Breast epithelium (tissue), 4 donors: ENCODE data around the gene PAPSS2. TPM values are rescaled to one million over a fixed set of nuclear protein-coding genes. Genes with fewer than 3 reads are reported as not detected.

ENCODE experiments used
- DNase-seq, 2 donors: peaks; one replicate each; pipeline ENCODE4 v3.0.0-alpha.2; 2019; ENCODE audit warnings: low spot score in 2 of 2
- H3K27ac ChIP-seq, 2 donors: fragments of 200-600 bp; sonication (generic) in 1 of 2; one replicate each; pipeline ENCODE4 v1.5.1; 2016 to 2019; ENCODE audit warnings: mild to moderate bottlenecking in 1 of 2
- H3K27me3 ChIP-seq, 2 donors: fragments of 200-600 bp; sonication (generic) in 1 of 2; one replicate each; pipeline versions ENCODE4 v1.5.1 to v1.6.0; 2017 to 2019; ENCODE audit warnings: control low read depth in 1 of 2, mild to moderate bottlenecking in 1 of 2
- H3K36me3 ChIP-seq: fragments of 200-600 bp; one replicate; pipeline ENCODE4 v1.5.1; 2019
- H3K4me1 ChIP-seq, 2 donors: fragments of 200-600 bp; sonication (generic); one replicate each; pipeline ENCODE4 v1.5.1; 2016 to 2019; ENCODE audit warnings: control low read depth in 1 of 2
- H3K4me3 ChIP-seq, 3 donors: fragments of 200-600 bp; sonication (generic); 1 replicate in 2 of 3; 2 replicates in 1 of 3; pipeline ENCODE4 v1.5.1; 2016 to 2019; ENCODE audit warnings: mild to moderate bottlenecking in 3 of 3, moderate library complexity in 2 of 3
- H3K9me3 ChIP-seq, 2 donors: fragments of 200-600 bp; sonication (generic) in 1 of 2; one replicate each; pipeline ENCODE4 v1.5.1; 2016 to 2019; ENCODE audit warnings: control low read depth in 1 of 2
- POLR2A ChIP-seq: fragments of 450-650 bp; IDR thresholded peaks from one replicate; pipeline ENCODE4 v1.6.1; 2016; ENCODE audit warnings: antibody characterized with exemption, mild to moderate bottlenecking, moderate library complexity
- POLR2AphosphoS5 ChIP-seq, 3 donors: sonication (generic); formaldehyde crosslinking; IDR thresholded peaks; one replicate each; pipeline ENCODE4 v1.6.1; 2017; ENCODE audit warnings: antibody characterized with exemption in 3 of 3
- intact Hi-C: fragments of 100-400 bp; cut with DNase I; formaldehyde crosslinking; loops from one replicate; pipeline ENCODE4 v1.15.1; 2023; ENCODE audit warnings: low total_unique reads
- total RNA-seq, 3 donors: library from RNA; depleted of rRNA; stranded (reverse); fragments of >200 nt; gene quantifications; one replicate each; pipeline ENCODE4 v1.1.0, GENCODE V29; 2016
- TF ChIP-seq, protein P1 (sequence below), 3 donors: fragments of 450-650 bp; IDR thresholded peaks; one replicate each; pipeline ENCODE4 v1.5.1; 2016 to 2017; ENCODE audit warnings: antibody characterized with exemption in 3 of 3, mild to moderate bottlenecking in 3 of 3, moderate library complexity in 3 of 3

PAPSS2 gene
- total RNA-seq, 3 donors from 2014 or later, result 21.1 to 33.8 (median 27.2) TPM

- TF ChIP-seq POLR2A (no peak), POLR2AphosphoS5 (IDR thresholded peaks at IDR 0.05) (no peak)
- TF ChIP-seq, protein P1, sequence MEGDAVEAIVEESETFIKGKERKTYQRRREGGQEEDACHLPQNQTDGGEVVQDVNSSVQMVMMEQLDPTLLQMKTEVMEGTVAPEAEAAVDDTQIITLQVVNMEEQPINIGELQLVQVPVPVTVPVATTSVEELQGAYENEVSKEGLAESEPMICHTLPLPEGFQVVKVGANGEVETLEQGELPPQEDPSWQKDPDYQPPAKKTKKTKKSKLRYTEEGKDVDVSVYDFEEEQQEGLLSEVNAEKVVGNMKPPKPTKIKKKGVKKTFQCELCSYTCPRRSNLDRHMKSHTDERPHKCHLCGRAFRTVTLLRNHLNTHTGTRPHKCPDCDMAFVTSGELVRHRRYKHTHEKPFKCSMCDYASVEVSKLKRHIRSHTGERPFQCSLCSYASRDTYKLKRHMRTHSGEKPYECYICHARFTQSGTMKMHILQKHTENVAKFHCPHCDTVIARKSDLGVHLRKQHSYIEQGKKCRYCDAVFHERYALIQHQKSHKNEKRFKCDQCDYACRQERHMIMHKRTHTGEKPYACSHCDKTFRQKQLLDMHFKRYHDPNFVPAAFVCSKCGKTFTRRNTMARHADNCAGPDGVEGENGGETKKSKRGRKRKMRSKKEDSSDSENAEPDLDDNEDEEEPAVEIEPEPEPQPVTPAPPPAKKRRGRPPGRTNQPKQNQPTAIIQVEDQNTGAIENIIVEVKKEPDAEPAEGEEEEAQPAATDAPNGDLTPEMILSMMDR (IDR thresholded peaks at IDR 0.05), result no peak
- intact Hi-C loops, result no loop called here
- H3K27ac ChIP-seq, result no peak overlapping the region
- no peaks in the 10 kb centered on the region for H3K27me3 ChIP-seq
- H3K4me3 ChIP-seq, result no peak overlapping the region
- H3K4me1 ChIP-seq, result no peaks in the 10 kb centered on the region
- DNase-seq, result no peak
- no peaks in the 10 kb centered on the region for H3K9me3 ChIP-seq
- H3K36me3 ChIP-seq, result no peaks in the 10 kb centered on the region
Observed at GRCh38 chr10:87623191-87623590, 36.5 kb upstream of the PAPSS2 start.

- no peak for DNase-seq
- Histone ChIP-seq H3K9me3 (no peaks in the 10 kb centered on the region), H3K27me3 (no peaks in the 10 kb centered on the region), H3K4me3 (no peak overlapping the region), H3K36me3 (no peaks in the 10 kb centered on the region), H3K4me1 (no peaks in the 10 kb centered on the region), H3K27ac (no peak overlapping the region)
- TF ChIP-seq POLR2AphosphoS5 (IDR thresholded peaks at IDR 0.05) (no peak), POLR2A (no peak)
- TF ChIP-seq, protein P1 (IDR thresholded peaks at IDR 0.05), result no peak
- intact Hi-C loops, result no loop called here
Observed at GRCh38 chr10:87625661-87626060, 34.0 kb upstream of the PAPSS2 start.

DNA sequence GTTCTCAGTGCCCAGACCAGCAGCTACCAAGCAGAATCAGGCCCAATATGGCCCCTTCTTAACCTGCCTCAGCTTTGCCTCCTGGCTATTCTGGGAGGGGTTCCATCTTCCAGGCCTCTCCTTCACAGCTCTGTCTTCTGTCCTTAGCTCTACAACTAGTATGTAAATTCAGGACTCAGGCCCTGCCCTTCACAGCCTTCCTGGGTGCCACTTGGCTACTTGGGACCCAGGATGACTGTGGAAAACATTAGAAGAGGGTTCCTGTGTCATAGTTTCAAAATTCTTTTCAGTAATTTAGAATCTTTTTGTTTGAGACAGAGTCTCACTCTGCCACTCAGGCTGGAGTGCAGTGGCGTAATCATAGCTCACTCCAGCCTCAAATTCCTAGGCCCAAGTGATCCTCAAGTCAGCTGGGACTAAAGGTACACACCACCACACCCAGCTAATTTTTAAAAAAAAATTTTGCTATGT lies 33.2 kb upstream of the PAPSS2 start:
- no peak for DNase-seq
- H3K27ac ChIP-seq, result no peak overlapping the region

DNA sequence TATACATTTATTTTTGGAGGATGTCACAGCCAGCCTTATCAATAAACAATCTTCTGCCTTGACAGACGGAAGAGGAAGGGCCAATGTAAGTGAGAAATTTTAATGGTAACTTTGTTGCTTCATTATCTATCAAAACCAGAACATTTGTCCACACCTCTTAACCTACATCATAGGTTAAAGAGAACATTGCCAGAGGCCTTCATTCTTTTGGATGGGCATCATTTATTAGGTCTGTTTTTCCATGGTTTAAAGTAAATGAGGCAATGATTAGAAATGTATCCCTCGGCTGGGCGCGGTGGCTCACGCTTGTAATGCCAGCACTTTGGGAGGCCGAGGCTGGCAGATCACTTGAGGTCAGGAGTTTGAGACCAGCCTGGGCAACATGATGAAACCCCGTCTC lies 29.5 kb upstream of the PAPSS2 start:
- no peaks in the 10 kb centered on the region for H3K27me3 ChIP-seq
- TF ChIP-seq, protein P1 (IDR thresholded peaks at IDR 0.05), result no peak
- TF ChIP-seq POLR2AphosphoS5 (IDR thresholded peaks at IDR 0.05), result no peak
- H3K27ac ChIP-seq, result no peak overlapping the region
- H3K36me3 ChIP-seq, result no peaks in the 10 kb centered on the region
- intact Hi-C loops, result no loop called here
- H3K4me1 ChIP-seq, result no peaks in the 10 kb centered on the region
- no peak overlapping the region for H3K4me3 ChIP-seq
- no peaks in the 10 kb centered on the region for H3K9me3 ChIP-seq
- DNase-seq, result no peak

More for the DNA sequence above, 33.2 kb upstream of the PAPSS2 start:
- intact Hi-C loops, result no loop called here
- TF ChIP-seq, protein P1 (IDR thresholded peaks at IDR 0.05), result no peak
- TF ChIP-seq POLR2AphosphoS5 (IDR thresholded peaks at IDR 0.05), result no peak
- TF ChIP-seq POLR2A, result no peak
- Histone ChIP-seq H3K4me3 (no peak overlapping the region), H3K4me1 (no peaks in the 10 kb centered on the region), H3K27me3 (no peaks in the 10 kb centered on the region), H3K9me3 (no peaks in the 10 kb centered on the region), H3K36me3 (no peaks in the 10 kb centered on the region)

- no peaks in the 10 kb centered on the region for H3K27me3 ChIP-seq
- no peaks in the 10 kb centered on the region for H3K9me3 ChIP-seq
- DNase-seq, result no peak
- TF ChIP-seq POLR2A, result no peak
- TF ChIP-seq, protein P1 (IDR thresholded peaks at IDR 0.05), result no peak
- TF ChIP-seq POLR2AphosphoS5 (IDR thresholded peaks at IDR 0.05), result no peak
- H3K4me1 ChIP-seq, result no peaks in the 10 kb centered on the region
- intact Hi-C loops, result no loop called here
- H3K36me3 ChIP-seq, result no peaks in the 10 kb centered on the region
- no peak overlapping the region for H3K27ac ChIP-seq
- no peak overlapping the region for H3K4me3 ChIP-seq
Observed at GRCh38 chr10:87632454-87632853, 27.2 kb upstream of the PAPSS2 start.
